ENCODE results near the gene SPAG7.

Gene SPAG7, protein sequence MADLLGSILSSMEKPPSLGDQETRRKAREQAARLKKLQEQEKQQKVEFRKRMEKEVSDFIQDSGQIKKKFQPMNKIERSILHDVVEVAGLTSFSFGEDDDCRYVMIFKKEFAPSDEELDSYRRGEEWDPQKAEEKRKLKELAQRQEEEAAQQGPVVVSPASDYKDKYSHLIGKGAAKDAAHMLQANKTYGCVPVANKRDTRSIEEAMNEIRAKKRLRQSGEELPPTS

DNA sequence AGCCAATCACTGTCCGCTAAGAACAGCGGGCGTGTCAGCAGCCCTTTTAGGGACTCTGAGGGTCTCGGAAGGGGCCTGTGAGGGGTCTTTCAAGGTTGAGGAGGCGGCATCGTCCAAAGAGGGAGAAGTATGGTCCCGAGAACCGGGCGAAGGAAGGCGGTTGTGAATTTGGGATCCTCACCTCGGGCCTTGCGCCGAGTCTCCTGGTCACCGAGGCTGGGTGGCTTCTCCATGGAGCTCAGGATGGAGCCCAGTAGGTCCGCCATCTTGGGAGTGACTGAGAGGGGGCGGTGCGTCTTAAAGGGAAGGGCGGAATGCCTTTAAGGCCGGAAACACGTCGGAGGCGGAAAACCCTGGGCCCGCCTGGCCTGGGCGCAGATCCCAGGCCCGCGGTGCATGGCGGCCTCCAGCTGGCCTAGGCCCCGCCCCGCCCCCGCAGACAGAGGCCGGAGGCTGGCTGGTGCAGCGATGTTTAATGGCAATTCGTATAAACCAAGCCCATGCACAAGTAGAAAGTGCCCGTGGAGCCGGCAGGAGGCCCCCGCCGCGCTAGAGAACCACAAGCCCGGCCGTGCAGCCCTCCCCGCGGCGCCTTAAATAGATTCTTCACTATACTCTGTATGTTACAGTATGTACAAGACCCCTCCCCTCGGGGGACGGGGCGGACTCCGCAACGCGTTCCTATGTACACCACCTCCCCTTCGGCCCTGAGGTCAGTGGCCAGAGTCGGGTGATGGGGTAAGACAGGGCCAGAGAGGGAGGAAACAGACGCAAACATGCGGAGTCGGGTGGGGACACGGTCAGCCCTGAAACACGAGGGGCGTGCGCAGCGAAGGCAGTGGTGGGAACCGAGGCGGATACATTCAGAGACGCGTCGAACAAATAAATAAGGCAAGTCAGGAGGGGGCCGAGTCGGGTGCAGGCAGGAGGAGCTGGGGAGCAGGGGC is at the start of gene SPAG7:
SPAG7 (minus strand) TSS at position 279 of the 947 bp plus-strand sequence; CDS start at position 266, 13 bp downstream.
- Histone ChIP-seq H3K4me3 (peak within 1 kb of the TSS; percentile 50 to 78 (median 67)), H3K27ac (peak within 1 kb of the TSS; percentile 70 to 99 (median 95))

DNA sequence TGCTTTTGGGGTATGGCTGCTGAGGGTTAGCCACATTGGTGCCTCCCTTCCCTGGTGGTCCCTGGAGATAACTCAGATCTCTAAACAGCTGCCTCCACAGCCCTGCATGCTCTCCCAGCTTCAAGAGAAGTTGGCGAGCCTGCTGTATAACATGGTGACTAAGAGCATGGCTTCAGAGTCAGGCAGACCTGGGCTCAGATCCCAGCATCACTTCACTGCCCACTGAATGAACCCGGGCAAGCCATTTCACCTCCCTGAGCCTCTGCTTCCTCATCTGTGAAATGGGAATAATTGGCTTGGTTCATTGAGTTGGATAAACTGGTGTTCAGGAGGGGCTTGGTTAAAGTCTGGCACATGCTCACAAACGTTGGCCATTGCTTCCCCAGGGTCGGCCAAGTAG is 46.7 kb upstream of the SPAG7 start:
- Histone ChIP-seq H3K27ac (no peak overlapping the region), H3K4me3 (no peak overlapping the region)

DNA sequence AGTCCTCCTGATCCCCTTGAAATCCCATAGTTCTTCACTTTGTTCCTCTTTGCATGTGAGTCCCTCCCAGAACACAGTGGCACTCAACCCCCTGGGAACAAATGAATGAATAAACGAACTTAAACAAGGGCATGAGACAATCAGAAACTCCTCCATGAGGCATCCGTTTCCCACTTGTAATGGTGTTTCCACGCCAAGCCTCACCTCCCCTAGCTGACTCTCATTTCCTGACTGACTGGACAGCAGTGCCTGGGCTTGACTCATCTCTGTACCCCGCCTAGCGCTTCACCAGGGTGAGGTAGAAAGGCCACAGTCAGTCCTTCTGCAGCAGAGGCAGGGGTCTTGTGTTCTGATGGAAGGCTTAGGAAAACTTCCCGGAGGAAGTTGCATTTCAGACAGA is 44.3 kb upstream of the SPAG7 start:
- Histone ChIP-seq H3K27ac (no peak overlapping the region), H3K4me3 (no peak overlapping the region)

DNA sequence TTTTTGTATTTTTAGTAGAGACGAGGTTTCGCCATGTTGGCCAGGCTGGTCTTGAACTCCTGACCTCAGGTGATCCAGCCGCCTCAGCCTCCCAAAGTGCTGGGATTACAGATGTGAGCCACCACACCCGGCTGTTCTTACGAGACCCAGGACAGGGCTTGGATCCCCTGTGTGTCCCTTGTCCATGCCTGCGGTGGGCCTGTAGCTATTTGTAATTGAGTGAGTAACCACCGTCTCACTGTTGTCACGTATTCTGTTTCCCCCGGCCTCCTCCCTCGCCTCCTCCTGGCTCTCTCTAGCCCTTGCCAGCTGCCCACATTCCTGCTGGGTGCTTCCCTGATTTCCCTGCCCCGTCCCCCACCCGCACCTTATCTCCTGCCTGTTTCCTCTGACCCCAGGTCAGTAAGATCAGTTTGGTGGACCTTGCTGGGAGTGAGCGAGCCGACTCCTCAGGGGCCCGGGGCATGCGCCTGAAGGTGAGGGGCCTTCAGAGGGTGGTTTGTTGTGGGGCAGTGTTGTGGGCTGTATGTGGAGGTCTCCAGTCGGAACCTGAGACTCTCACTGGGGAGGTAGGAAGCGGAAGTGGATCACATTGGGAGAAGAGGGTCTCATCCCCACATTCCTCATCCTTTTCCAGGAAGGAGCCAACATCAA is 35.7 kb upstream of the SPAG7 start:
- Histone ChIP-seq H3K4me3 (no peak overlapping the region), H3K27ac (no peak overlapping the region)

DNA sequence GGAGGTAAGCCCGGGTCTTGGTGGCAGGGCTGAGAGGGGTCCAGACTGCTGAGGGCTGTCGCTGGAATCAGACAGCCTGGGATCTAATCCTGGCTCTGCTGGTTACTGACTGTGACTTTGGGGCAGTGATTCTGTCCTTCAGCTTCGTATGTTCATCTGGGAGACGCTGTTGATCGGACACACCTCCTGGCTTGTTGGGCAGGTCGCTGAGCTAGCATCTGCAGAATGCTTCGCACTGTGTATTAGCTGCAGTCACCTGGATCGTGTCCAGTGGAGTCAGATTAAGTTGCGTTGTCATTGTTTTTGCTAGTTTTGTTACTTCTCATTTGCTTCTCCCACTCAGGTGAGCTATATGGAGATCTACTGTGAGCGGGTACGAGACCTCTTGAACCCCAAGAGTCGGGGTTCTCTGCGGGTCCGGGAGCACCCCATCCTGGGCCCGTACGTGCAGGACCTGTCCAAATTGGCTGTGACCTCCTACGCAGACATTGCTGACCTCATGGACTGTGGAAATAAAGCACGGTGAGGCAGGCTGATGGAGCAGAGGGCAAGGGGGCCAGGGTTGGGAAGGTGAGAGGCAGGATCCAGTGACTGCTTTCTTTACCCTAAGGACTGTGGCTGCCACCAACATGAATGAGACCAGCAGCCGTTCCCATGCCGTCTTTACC is 34.6 kb upstream of the SPAG7 start:
- Histone ChIP-seq H3K4me3 (no peak overlapping the region), H3K27ac (no peak overlapping the region)

DNA sequence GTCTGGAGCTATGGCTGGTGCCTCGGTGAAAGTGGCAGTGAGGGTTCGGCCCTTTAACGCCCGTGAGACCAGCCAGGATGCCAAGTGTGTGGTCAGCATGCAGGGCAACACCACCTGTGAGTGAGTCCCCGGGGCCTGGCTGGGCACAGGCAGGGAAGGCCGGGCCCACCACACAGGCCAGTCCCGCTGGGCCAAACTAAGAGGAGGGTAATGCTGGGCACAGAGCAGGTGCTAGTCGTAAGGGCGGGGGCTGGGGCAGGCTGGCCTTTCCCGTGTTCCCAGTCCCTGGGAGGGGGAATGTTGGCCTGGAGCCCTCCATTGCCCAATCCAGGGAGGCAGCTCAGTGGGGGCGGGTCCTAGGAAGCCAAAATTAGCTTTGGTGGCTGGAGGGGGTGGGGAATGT is 32.6 kb upstream of the SPAG7 start:
- peak overlapping the region in 5 of 21 experiments; percentile 29 to 94 (median 38) for H3K27ac ChIP-seq
- no peak overlapping the region for H3K4me3 ChIP-seq

DNA sequence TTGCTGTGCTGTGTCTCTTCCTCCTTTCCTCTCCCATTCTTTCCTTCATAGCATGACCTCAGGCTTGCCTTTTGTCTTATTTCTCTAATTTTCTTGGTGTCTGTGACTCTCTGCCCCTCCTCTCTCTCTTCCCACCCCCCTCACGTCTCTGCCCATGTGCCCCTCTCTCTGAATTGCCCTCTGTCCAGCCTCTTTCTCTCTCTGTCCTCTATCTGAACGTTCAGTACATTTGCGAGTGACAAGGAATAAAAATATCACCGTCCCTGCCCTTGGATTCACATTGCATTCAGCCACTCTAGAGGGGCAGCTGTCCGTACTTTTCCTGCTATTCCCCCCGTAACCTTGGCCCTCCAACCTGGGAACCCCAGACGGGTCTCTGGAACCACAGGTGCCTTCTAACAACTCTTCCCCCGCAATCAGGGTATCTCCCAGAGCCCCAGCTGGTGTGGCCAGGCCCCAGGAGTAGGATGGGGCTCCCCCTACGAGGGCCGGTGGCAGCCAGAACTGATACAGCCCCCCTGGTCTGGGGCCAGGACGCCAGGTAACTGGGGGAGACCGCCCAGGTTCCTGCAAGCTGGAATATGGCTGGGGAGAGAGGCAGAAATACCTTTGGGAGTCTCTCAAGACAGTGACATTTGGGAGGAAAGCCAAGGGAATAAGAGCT is 31.9 kb upstream of the SPAG7 start:
- Histone ChIP-seq H3K4me3 (peak overlapping the region in 4 of 7 experiments; percentile 71 to 95 (median 88)), H3K27ac (peak overlapping the region in 12 of 21 experiments; percentile 29 to 94 (median 90))

DNA sequence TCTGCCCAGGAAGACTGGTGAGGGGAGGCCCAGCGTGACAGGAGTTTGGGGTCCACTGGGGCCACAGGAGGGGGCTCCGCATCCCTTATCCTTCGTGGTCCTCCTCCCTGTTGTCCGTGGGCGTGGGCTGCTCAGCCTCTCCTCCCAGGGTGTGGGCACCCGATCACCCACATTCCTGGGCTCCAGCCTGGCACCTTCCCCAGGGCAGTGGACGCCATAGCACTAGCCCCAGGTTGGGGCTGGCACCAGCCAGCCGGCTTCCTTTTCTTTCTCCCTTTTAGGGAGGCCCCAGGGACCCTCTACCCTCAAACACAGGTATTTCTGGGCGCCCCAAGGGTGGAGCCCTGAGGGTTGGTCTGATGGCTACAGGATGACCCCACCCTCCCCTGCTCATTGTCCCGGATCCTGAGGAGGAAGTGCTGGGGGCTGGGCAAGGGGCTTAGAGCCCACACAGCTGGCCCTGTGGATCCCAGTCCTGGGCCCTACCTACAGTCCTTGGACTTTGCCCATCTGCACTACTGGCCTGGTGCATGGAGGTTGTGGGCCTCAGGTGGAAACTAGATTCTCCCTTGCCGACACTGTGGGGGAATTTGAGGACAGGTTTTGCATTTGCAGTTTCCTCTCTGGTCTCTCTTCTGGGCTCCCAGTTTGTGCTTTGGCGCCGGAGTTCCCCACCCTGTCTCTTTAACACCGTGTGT is 31.3 kb upstream of the SPAG7 start:
- peak overlapping the region in 20 of 21 experiments; percentile 52 to 97 (median 90) for H3K27ac ChIP-seq

DNA sequence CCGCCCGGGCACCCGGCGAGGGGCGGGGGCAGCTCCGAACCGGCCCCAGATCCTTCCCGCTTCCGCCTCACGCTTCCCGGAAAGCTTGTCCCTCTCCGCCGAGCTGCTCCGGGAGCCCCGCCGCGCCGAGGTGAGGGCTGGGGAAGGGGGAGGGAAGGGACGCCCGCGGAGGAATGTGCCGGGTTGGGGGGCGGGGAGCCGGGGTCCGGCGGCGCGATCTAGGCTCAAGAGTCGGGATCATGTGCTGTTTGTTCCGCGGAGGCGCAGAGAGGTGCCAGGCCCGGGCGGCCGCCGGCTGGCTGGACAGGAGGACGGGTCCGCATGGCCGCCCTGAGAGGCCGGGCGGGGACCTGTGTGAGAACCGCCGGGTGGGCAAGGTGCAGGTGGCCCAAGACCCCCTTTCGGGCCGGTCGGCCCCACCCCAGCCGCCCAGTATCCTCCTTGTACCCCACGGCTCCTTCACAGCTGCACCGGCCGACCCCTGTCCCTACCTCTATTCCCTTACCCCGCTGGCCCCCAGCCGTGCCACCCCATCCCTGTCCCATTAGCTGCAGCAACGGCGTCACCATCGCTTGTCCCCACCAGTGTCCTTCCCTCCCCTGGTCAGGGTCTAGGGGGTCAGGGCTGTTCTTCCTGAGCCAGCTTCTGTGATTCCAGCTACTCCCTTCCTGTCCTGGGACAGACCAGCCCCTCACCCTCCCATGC is 30.6 kb upstream of the SPAG7 start:
- H3K27ac ChIP-seq = peak overlapping the region; percentile 52 to 97 (median 90)
- peak overlapping the region; percentile 71 to 95 (median 89) for H3K4me3 ChIP-seq

More for the DNA sequence above, 31.3 kb upstream of the SPAG7 start:
- peak overlapping the region; percentile 71 to 95 (median 89) for H3K4me3 ChIP-seq

DNA sequence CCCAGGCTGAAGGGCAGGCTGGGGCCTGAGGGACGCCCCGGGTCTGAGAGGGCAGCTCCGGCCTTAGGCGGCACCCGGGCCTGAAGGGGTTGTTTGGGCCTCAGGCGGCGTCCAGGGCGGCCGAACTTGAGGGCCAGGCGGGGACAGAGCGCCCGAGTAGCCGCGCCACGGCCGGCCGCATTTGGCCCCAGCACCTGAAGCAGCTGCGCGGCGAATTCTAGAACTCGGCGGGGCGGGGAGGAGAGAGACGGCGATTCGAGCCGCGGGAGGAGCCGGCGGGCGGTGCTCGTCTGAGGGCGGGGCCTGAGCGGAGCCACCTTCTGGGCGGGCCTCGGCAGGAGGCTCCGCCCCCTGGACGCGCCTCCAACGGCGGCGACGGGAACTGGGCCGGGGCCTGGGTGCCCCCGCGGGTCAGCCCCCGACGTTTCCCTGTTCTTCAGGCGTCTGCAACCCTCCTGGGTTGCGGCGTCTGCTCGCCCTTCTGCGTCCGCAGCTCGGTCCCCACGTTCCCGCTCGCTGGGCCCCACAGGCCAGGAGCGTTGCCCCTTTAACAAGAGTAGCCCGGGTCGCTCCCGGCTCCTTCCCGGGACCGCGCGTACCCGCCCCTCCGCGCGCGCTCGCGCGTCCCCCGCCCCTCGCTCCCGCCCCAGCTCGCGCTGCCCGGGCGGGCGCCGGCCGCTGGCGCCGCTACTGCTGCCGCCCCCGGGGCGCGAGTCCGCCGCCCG is 29.8 kb upstream of the SPAG7 start, which contains the start of the genes INCA1 and KIF1C:
INCA1 (minus strand) TSS at position 221 of the 725 bp plus-strand sequence. CDS start 3,085 bp downstream, outside the sequence.
KIF1C (plus strand) TSS at position 649 of the 725 bp plus-strand sequence. CDS start 2,297 bp downstream, outside the sequence.
- Histone ChIP-seq H3K4me3 (peak within 1 kb of the TSS; percentile 71 to 95 (median 89)), H3K27ac (peak within 1 kb of the TSS; percentile 52 to 97 (median 90))

DNA sequence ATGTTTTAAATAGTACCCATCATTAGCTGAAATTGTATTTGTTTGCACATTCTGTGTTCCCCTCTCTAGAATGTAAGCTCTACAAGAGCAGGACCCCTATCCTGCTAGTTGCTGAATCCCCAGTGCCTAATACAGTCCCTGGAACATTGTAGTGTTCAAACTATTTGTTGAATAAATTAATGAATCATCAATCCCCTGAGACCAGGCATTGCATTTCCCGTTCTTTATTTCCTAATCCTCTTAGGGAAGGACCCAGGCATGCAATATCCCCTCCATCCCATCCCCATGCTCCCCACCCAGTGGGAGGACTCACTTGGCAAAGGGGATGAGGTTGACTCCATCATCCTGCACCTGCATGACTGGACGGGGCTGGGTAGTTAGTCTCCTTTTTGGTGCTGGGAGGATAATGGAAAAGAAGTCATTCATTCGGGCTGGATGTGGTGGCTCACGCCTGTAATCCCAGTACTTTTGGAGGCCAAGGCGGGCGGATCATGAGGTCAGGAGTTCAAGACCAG is 26.5 kb upstream of the SPAG7 start:
- H3K4me3 ChIP-seq = no peak overlapping the region

DNA sequence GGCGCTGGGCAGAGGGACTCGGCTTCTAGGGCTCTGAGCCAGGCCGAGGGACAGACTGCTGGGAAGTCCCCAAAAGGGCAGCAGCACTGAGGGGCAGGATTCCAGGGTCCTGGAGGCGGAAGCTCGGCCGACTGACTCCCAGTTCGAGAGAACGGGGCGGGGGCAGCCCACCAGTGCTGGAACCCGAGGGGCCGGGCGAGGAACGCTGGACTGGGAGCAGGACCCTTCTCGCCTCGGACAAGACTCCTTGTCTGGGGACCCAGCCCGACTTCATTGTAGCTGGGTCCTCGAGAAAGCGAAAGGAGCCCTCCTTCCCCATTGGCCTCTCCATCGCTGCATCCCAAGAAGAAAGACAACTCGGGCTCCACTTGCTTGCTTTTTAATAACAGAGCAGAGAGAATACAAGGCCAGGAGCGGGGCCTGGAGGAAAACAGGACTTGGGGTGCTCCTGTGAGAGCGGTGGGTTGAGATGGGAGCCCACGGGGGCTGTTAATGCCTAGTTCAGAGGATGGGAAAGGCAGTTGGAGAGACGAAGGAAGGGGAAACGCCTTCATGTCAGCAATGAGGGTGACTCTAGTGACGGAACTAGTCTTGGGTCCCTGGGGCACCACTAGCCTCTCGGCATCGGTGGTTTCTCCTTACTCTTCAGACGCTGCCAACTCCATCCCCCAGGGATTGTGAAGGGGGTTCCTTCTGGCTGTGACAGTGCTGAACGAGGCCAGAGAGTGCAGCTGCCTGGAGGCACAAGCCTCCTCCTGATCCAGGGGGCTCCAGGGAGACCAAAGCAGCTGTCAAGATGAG is 20.4 kb upstream of the SPAG7 start:
- Histone ChIP-seq H3K4me3 (peak overlapping the region; percentile 74 to 99 (median 95)), H3K27ac (peak overlapping the region; percentile 43 to 99 (median 95))

More for the DNA sequence above, 26.5 kb upstream of the SPAG7 start:
- H3K27ac ChIP-seq = no peak overlapping the region

DNA sequence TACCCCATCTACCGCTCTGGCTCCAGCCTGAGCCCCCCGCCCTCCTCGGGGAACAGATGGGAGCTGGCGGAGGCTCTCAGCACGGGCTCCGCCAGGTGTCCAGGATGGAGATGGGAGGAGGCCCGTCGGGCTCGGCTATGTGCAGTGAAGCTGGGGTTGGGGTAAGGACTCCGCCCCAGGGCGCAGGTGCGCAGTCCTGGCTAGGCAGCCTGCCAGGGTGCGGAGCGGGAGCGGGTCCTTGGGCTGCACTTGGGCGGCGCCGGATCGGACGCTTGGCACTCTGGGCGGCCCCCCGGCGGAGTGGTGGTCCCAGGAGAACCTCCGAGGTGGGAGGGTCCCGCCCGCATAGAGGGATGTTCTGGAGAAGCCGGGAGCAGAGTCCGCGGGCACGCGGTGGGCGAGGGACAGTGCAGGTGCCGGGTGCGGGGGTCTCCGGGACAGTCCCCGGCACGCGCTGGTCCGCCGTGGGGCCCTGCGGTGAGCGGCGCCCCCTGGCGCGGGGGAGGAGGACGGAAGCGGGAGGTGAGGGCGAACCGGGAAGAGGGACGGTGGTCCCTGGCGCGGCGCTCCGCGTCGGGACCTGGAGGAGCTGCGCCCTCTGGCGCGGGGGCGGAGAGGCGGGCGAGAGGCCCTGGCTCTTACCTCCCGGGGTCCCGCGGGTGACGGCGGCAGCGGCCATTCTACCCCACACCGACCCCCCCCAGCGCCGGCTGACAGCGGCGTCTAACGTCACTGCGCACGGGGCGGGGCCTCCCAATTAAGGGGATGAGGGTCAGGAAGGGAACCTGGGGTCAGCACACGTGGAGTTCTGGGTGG is 19.5 kb upstream of the SPAG7 start, which contains the start of gene CAMTA2:
CAMTA2 (minus strand) TSS at position 725 of the 816 bp plus-strand sequence. CDS start 1,453 bp downstream, outside the sequence.
- peak within 1 kb of the TSS; percentile 43 to 99 (median 95) for H3K27ac ChIP-seq
- H3K4me3 ChIP-seq = peak within 1 kb of the TSS; percentile 74 to 99 (median 95)

DNA sequence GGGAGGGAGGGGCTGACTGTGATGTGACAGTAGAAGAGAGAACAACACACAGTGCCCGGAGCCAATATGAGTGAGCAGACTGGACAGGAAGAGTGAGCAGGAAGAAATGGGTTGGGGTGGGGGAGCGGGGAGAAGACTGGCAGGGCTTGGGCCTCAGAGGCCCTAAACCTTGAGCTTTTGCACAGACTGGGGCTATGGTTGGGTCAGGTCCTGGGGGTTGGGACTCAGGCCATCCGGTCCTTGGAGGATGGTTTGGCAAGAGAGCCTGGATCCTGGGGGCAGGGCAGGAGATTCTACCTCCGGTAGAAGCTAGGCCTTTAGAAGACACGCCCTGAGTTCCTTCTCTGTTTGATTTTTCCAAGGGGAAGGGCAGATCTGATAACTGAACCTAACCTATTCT is 18.8 kb upstream of the SPAG7 start:
- peak overlapping the region; percentile 43 to 99 (median 95) for H3K27ac ChIP-seq

DNA sequence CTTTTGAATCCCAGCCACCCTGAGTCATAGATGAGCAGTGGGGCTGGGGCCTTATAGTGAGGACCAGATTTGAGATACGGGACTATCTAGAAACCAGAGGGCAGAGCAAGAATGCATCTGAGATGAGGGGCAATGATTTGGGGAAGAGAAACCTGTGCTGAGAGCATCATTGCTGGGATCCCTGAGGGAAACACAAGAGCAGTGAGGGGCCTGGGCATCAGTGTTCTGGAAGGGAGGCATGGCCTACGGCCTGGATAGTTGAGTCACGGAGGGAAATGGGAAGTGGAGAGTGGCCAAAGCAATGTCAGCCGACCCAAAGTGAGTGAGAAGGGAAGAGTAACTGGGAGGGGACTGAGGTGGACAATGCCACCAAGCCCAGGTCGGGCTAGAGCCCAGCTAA is 14.7 kb upstream of the SPAG7 start:
- Histone ChIP-seq H3K27ac (no peak overlapping the region), H3K4me3 (no peak overlapping the region)

More for the DNA sequence above, 18.8 kb upstream of the SPAG7 start:
- H3K4me3 ChIP-seq = peak overlapping the region; percentile 74 to 99 (median 95)
